Activated CD8-positive, alpha-beta memory T cell treated with anti-CD3 and anti-CD28 coated beads, Interleukin-2, amount 50 U/mL, for 4 hours (primary cell): ENCODE data around the gene MAGEB3.
"Not testable (repeated sequence)": the region's sequence is repeated elsewhere in the genome, so short reads cannot be mapped to it uniquely, and the experiment has no call there.

ENCODE experiments used
- DNase-seq: peaks from one replicate; pipeline ENCODE4 v3.0.0-alpha.2; 2020

The MAGEB3 gene, protein sequence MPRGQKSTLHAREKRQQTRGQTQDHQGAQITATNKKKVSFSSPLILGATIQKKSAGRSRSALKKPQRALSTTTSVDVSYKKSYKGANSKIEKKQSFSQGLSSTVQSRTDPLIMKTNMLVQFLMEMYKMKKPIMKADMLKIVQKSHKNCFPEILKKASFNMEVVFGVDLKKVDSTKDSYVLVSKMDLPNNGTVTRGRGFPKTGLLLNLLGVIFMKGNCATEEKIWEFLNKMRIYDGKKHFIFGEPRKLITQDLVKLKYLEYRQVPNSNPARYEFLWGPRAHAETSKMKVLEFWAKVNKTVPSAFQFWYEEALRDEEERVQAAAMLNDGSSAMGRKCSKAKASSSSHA

DNA sequence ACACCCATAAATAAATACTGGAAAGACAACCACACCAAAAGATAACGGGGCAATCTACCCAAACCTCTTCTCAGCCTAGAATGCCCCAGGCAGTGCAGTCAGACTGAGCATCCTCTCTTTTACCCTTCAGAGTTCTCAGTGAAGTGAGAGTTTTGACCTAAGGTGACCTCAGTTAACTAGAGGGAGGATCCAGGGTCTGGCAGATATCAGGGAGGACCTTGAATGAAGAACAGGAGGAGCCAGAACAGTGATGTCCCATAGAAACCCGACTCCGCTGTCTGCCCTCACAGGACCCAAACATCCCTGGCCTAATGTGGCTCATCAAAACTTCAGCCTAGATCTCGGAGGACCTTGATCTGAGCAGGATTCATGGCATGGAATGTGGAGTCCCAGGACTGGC lies at the start of gene MAGEB3:
MAGEB3 (plus strand) TSS at position 263 of the 400 bp plus-strand sequence. CDS start 5,268 bp downstream, outside the sequence.
- DNase-seq, result no peak

DNA sequence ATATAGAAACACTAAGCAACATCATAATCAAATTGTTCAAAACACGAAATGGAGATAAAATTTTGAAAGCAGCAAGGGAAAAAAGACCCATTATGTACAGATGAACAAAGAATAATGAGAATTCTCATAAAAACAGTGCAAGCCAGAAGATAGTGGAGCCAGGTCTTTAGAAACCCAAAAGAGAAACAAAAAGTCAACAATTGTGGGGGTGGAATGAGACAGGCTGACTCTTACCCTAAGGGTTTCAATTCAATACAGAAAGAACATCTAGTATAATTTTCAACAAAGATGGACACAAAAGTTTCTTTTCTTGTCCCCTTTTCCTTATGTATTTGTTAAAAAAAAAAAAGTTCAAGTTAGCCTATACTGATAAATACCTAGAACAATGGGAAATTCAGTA lies 49.1 kb upstream of the MAGEB3 start:
- no peak for DNase-seq

DNA sequence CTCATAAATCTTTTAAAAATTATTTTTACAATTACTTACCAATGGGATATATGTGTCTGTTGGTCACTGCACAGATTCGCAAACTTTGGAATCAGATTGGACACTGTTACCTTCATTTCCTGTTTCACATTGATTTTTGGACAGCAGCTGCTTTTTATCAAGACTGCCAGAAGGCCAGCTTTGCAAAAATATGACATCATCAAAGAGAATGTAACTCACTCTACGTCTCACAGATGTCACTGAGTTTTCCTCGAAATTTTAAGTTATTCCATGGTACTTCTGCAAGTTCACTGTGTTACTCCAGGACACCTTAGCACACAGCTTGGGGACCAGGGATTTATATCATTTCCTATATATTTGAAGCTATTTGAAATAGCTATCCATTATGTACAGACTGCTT lies 46.9 kb upstream of the MAGEB3 start:
- DNase-seq, result no peak

DNA sequence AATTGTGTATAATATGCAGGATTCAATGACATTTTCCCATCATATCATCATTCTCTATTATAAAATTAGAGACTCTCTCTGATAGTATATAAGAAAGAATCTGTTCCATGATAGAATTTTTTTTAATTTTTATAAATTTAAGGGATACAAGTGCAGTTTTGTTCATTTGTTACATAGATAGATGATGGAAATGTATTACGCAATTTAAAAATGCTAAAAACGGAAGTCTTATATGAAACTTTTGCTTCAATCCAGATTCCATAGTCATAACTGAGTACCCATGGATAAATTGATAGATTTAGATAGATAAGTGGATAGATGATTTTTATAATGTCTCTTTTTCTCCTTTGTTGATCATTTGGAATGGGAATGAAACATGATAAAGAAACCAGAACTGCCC lies 40.0 kb upstream of the MAGEB3 start:
- no peak for DNase-seq

DNA sequence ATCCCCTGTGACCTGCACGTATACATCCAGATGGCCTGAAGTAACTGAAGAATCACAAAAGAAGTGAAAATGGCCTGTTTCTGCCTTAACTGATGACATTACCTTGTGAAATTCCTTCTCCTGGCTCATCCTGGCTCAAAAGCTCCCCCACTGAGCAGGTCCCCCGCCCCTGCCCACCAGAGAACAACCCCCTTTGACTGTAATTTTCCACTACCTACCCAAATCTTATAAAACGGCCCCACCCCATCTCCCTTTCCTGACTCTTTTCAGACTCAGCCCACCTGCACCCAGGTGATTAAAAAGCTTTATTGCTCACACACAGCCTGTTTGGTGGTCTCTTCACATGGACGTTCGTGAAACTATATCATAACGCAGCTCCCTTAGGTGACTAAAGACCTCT lies 36.5 kb upstream of the MAGEB3 start:
- not testable (repeated sequence) for DNase-seq

DNA sequence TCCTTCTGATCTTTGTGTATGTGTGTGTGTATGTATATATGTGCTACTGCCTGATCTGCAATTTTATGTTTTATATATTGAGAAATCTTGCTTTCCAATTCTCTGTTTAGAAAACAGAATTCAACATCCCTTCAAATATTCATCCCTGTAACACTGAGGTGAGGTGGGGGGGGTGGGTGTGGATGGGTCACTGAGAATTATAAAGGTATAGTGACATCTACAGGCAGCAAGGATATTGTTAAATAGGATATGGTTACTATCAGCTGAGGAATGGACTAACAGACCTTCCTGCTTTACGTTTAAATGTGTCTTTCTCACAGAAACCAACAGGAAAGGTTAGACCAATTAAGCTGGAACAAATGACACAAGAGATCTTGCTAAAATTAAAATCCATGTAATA lies 34.1 kb upstream of the MAGEB3 start:
- no peak for DNase-seq

DNA sequence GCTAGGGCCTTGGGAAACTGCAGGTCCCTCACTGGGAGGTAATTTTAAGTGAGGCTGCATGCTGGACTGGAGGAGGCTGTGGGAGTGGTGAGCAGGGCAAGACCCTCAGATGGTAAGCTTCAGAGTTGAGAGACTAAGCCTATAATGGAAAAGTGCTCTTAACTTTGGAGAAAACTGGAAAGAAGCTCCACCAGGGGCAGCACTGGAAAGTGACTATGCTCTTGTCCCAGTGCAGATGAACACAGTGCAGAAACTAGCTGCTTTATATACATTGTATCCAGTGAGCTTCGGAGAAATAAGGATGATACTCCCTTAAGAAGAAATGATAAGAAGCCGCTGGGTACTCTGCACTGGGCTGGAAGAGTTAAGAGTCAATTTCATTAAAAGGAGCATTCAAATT lies 18.3 kb upstream of the MAGEB3 start:
- DNase-seq, result no peak

DNA sequence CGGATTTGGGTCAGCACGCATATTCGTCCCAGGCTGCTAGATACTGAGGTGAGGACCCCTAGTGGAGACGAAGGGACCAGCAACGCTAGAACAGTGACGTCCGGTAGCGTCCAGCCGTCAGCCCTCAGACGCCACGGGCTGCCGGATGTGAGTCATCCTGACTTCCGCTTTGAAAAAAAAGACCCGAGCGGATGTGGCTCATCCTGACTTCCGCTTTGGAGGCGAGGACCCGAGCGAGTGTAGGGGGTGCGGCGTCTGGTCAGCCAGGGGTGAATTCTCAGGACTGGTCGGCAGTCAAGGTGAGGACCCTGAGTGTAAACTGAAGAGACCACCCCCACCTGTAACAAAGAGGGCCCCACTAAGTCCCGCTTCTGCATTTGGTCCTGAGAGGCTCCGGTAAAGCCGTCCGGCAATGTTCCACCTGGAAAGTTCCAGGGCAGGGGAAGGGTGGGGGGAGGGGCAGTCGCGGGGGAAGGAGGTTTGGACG lies 15.1 kb upstream of the MAGEB3 start, which contains the start of gene MAGEB2:
MAGEB2 (plus strand) TSS at position 207 of the 487 bp plus-strand sequence. CDS start 3,018 bp downstream, outside the sequence.
- DNase-seq, result no peak

DNA sequence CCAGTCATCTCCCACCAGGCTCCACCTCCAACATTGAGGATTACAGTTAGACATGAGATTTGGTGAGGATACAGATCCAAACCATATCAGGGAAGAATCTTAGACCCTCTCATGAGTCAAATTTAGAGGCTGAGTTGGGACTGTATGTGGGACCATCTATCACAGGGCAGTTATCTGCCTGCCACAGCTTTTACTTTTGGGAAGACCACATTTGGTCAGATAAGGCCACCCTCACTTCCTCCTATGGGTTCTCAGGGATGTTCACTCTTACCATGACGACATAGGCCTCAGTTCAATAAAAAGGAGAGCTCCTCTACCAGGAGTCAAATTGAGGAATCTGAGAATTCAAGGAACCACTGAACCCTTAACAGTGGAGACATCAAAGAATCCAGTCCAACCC lies 13.0 kb upstream of the MAGEB3 start:
- DNase-seq, result no peak

DNA sequence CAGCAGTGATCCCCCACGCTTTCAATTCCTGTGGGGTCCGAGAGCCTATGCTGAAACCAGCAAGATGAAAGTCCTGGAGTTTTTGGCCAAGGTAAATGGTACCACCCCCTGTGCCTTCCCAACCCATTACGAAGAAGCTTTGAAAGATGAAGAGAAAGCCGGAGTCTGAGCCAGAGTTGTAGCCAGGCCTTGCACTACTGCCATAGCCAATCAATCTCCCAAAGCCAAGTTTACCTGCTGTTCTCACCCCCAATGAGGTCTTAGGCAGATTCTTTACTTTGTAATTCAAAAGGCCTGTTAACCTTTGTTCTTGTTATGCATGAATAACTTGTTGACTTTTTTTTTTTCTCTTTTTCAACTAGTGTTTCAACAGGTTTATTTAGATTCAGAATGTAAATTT lies 11.1 kb upstream of the MAGEB3 start:
- DNase-seq, result no peak

DNA sequence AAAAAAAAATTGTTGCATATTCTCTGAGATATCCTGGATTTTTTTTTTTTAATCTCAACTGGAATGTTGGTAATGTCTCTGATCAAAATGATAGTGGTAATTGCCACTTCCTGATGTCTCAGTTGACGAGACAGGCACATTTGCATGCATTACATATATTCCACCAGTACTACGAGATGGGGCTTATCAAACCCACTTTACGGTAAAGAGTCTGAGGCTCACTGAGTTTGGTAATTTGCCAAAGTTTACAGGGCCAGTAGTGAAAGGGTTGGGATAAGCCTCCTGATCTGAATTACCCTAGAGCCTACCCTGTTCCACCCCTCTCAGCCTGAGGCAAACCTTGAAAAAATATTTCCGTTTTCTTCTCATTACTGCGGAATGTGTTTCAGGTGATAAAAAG lies 9.8 kb upstream of the MAGEB3 start:
- DNase-seq, result no peak

DNA sequence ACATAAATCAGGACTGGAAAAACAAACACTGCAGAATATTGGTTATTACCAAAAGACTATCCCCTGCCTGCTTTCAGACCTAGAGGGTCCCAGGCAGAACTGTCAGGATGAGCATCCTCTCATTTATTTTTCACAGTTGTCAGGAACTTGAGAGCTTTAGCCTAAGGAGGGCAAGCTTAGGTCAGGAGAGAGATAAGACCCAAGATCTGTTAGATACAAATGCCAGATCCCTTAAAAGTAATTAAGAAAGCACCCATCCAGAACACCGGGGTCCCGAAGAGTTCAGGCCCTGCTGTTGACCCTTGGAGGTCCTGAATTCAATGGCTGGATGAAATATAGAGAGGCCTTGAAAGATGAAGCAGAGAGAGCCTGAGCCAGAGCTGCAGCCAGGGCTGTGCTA lies 5.9 kb upstream of the MAGEB3 start:
- DNase-seq, result no peak

DNA sequence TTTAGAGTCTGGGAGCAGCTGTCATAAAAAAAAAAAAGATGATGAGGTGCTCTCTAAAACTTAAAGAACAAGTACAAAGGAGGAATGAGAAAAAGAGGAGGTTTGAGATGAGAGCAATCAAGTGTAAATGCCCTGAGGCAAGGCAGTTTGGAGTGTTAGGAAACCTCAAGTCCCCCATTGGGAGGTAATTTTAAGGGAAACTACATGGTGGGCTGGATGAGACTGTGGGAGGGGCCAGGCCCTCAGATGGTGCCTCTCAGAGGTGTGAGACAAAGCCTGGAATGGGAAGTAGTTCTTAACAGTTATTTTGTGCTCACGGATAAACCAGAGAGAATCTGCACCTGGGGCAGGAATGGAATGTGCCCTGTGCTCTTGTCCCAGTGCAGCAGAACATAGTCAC lies 1.9 kb upstream of the MAGEB3 start:
- DNase-seq, result no peak

DNA sequence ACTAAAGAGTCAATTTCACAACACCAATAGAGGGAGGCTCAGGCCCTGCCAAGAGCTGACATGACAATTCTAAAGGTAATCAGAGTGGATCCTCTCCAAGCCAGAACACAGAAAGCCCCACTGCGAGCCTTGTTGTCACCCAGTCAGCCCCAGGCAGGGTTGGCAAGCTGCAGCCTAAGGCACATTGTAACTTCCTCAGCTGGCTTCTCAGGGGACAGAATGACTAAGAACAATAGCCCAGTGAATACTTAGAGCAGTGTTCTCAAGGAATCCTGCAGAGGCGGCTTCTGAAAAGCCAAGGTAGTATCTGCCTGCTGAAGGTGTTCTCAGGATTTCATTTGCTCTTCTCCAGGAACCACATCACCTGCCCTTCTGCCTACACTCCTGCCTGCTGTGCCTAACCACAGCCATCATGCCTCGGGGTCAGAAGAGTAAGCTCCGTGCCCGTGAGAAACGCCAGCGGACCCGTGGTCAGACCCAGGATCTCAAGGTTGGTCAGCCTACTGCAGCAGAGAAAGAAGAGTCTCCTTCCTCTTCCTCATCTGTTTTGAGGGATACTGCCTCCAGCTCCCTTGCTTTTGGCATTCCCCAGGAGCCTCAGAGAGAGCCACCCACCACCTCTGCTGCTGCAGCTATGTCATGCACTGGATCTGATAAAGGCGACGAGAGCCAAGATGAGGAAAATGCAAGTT lies 11.4 kb downstream of the MAGEB3 start, which contains the start of gene MAGEB4:
MAGEB4 (plus strand) TSS at position 277 of the 692 bp plus-strand sequence; CDS start at position 413, 136 bp downstream.
- no peak for DNase-seq

DNA sequence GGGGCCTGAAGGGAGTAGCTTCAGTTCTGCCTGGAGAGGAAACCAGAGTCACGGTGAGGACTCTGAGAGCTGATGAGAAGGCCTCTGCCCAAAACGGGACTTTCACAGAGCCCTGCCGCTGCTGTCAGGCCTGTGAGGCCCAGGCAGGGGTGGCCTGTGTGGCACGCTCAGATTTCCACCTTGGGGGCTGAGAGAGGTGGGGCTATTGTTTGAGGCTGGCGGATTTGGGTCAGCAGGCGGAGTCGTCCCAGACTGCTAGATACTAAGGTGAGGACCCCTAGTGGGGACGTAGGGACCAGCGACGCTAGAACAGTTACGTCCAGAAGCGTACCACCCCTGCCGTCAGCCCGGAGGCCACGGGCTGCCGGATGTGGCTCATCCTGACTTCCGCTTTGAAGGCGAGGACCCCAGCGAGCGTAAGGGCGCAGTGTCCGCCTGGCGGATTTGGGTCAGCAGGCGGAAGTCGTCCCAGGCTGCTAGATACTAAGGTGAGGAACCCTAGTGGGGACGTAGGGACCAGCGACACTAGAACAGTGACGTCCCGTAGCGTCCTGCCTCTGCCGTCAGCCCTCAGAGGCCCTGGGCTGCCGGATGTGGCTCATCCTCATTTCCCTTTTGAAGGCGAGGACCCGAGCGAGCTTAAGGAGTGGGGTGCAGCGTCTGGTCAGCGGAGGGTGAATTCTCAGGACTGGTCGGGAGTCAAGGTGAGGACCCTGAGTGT lies 16.5 kb downstream of the MAGEB3 start, which contains the start of gene MAGEB1:
MAGEB1 (plus strand) TSS at position 378 of the 721 bp plus-strand sequence. CDS start 3,348 bp downstream, outside the sequence.
- no peak for DNase-seq

DNA sequence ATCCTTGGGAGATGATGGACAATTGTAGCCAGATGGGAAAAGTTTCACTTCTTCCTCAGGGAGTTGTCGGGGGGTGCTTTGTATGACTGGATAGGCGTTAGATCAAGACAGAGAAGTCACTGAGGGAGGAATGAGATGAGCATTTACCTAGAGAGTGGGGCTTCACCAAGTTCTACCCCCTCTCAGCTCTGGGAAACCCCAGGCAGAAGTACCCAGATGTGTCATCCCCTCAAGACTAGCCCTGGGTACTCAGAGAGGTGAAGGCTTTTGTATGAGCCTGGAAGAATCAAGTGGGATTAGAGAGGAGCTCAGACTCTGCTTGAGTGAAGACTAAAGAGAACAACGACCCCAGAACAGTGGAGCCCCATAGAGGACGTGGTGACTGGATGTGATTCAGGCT lies 18.4 kb downstream of the MAGEB3 start:
- DNase-seq, result no peak

DNA sequence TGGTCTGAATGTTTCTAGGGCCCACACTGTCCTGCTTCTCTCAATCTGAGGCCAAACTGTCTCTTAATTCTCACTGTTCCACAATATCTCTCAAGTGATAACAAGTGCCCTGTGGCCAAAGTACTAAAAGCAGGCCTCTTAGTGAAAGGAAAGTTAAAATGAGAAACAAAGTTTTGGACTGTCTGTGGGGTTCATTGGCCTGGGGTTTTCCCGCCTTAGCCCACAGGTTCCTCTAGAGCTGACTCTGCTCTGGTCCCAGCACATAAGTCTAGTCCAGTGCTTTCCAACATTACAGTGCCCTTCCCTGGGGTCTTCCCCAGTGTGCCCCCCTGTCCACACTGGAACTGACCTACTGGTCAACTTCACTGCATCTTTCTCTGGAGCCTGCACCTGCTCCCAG lies 22.8 kb downstream of the MAGEB3 start:
- no peak for DNase-seq

DNA sequence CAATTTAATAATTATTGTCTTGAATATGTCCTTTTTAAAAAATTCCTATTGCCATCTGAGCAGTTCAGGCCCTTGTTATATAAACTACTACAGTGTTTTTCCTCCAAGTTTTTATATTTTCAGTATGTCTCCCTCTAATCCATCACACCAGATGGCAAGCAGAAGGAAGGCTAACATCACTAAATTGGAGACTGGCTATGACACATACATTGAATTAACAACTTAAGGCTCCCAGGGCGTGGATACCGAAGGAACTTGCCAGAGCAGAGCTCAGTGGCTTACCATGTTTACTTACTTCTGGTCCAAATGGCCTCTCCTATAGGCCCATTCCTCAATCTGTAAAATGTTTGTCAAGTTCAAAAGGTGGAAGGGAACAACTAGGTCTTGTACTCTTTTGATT lies 29.5 kb downstream of the MAGEB3 start:
- DNase-seq, result no peak

DNA sequence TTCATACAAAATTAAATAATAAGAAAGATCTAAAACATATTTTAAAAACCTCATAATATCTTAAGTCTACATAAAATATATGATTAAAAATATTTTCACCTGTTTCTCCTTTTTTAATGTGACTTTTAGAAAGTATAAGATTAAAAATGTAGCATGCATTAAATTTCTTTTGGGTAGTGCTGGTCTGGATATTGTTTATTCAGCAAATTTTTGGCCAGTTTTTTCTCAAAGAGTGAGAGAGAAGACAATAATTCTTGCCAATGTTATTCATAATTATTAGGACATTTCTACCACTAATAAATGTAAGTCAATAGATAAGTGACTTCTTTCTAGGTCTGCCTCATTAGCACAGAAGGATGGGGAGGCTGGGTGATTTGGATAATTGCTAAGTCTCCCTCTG lies 30.6 kb downstream of the MAGEB3 start:
- no peak for DNase-seq

DNA sequence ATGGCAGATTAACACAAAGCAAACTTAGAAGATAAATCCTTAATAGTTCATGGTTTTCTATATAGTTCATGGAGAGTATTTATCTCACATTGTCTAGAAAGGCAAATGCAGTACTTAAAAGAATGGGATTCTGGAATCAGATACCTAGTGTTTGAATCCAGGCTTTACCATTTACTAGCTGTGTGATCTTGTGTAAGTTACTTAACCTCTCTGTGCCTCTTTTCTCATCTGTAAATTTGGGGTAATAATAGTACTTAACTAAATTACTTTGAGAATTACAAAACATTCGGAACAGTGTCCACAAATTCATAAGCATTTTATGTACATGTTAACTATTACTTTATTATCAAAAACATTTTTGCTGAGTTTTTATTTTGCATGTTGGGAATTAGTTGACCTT lies 32.3 kb downstream of the MAGEB3 start:
- DNase-seq, result no peak

DNA sequence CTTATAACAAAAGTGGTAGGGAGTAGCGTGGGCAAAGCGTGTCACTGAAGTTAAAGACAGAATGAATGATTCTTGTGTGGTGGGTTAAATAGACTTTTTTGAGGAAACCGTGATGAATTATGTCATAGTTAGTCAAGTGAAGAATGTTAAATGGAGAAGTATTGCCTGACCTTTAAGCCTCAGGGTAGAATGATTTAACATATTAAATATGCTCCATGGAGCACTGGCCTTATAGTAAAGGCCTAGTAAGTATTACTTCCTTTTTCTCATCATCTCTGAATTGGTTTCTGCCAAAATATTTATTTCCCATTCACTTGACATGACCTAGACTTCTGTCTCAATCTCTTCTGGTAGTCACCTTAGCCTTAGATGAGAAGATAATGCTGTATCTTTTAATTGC lies 40.2 kb downstream of the MAGEB3 start:
- no peak for DNase-seq

DNA sequence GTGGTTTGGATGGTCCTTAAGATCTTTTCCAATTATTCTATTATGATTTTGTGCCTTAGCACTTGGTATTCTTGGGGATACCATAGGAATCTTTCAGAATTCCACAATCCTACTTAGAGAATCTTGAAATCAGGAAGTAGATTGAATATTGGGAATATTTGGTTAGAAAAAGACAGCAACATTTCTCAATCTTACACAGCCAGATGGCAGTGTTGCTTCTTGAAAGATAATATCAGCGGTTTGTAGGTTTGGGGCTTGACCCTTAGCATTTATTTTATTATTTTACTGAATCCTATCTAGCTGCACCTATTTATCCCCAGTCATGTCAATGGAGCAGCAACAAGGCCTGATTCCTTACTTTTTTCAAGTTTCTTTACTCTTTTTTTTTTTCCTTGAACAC lies 45.0 kb downstream of the MAGEB3 start:
- no peak for DNase-seq

DNA sequence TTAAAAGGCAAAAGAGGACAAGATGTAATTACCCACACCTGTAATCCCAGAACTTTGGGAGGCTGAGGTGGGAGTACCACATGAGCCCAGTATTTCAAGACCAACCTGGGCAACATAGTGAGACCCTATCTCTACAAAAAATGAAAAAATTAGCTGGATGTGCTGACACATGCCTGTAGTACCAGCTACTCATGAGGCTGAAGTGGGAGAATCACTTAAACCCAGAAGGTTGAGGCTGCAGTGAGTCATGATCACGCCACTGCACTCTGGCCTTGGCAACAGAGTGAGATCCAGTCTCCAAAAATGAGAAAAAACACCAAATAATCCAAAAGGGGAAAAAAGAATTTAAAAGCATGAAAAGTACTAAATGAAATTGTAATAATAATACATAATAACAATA lies 47.9 kb downstream of the MAGEB3 start:
- no peak for DNase-seq
